A673 (cell line): ENCODE measurements around the gene PNISR.

Experiments used
- CTCF ChIP-seq: fragments of 300-800, 200-600 bp; sonication (generic); conservative IDR thresholded peaks from 2 replicates; pipeline ENCODE4 v1.5.1; 2017; ENCODE audit warnings: low read depth, mild to moderate bottlenecking, antibody characterized with exemption, low read length, moderate library complexity, mixed read lengths
- EZH2 ChIP-seq: fragments of 200-600 bp; sonication (generic); IDR thresholded peaks from 2 replicates; pipeline ENCODE4 v1.6.1; 2017; ENCODE audit warnings: borderline replicate concordance, low read depth, mild to moderate bottlenecking, mixed read lengths, antibody characterized with exemption, low read length; ENCODE audit not compliant: poor library complexity, severe bottlenecking

GRCh38 chr6:99412065-99412464, 13.0 kb downstream of the PNISR start:
- TF ChIP-seq CTCF = no peak
- TF ChIP-seq EZH2 = no peak
